Nephron progenitor cell (in vitro differentiated cells): ENCODE results near the gene SOAT2.

Source experiments
- DNase-seq: peaks from one replicate; pipeline ENCODE4 v3.0.0; 2021
- H3K27ac Mint-ChIP-seq: 2 replicates; pipeline ENCODE4 v1.8.0; 2021; ENCODE audit warnings: mild to moderate bottlenecking, moderate library complexity, mixed read lengths
- H3K27me3 Mint-ChIP-seq: 2 replicates; pipeline ENCODE4 v1.8.0; 2021; ENCODE audit warnings: mild to moderate bottlenecking, low read depth, mixed read lengths; ENCODE audit not compliant: poor library complexity
- H3K36me3 Mint-ChIP-seq: 2 replicates; pipeline ENCODE4 v1.8.0; 2021; ENCODE audit warnings: low read depth, mixed read lengths
- H3K4me1 Mint-ChIP-seq: 2 replicates; pipeline ENCODE4 v1.8.0; 2021; ENCODE audit warnings: mixed read lengths
- H3K4me3 Mint-ChIP-seq: 2 replicates; pipeline ENCODE4 v1.8.0; 2021; ENCODE audit warnings: mild to moderate bottlenecking, moderate library complexity, mixed read lengths
- H3K9me3 Mint-ChIP-seq: 2 replicates; pipeline ENCODE4 v1.8.0; 2021; ENCODE audit warnings: mild to moderate bottlenecking, moderate library complexity, mixed read lengths
- CTCF ChIP-seq: fragments of 200-600 bp; sonication (generic); IDR thresholded peaks from 2 replicates; pipeline ENCODE4 v1.5.0; 2021; ENCODE audit warnings: antibody characterized with exemption

Gene SOAT2

GRCh38 chr12:53169644-53170043 is 66.4 kb downstream of the SOAT2 start:
- Mint-ChIP-seq H3K36me3 (peaks cover 24% of the 10 kb centered on the region), H3K27ac (peak overlapping the region; percentile 11), H3K9me3 (peaks cover 3% of the 10 kb centered on the region), H3K4me3 (no peak overlapping the region), H3K4me1 (peaks cover 41% of the 10 kb centered on the region), H3K27me3 (peaks cover 9% of the 10 kb centered on the region)
- TF ChIP-seq CTCF = no peak
- DNase-seq = no peak

- H3K36me3 Mint-ChIP-seq = peaks cover 19% of the 10 kb centered on the region
- no peak for DNase-seq
- peaks cover 3% of the 10 kb centered on the region for H3K9me3 Mint-ChIP-seq
- peaks cover 47% of the 10 kb centered on the region for H3K4me1 Mint-ChIP-seq
- no peak overlapping the region for H3K4me3 Mint-ChIP-seq
- TF ChIP-seq CTCF = no peak
- H3K27ac Mint-ChIP-seq = peak overlapping the region; percentile 11
- H3K27me3 Mint-ChIP-seq = peaks cover 9% of the 10 kb centered on the region
These were observed 66.9 kb downstream of the SOAT2 start for GRCh38 chr12:53170215-53170614.

GRCh38 chr12:53170876-53171724 is 67.8 kb downstream of the SOAT2 start:
- peaks cover 12% of the 10 kb centered on the region for H3K36me3 Mint-ChIP-seq

GRCh38 chr12:53171725-53172329 is 68.5 kb downstream of the SOAT2 start:
- DNase-seq = no peak
- Mint-ChIP-seq H3K4me3 (peak overlapping the region; percentile 50), H3K36me3 (peaks cover 6% of the 10 kb centered on the region), H3K4me1 (peaks cover 55% of the 10 kb centered on the region), H3K27me3 (peaks cover 9% of the 10 kb centered on the region), H3K27ac (peak overlapping the region; percentile 88), H3K9me3 (no peaks in the 10 kb centered on the region)
- no peak for TF ChIP-seq CTCF

More at GRCh38 chr12:53170876-53171724, 67.8 kb downstream of the SOAT2 start:
- TF ChIP-seq CTCF = no peak
- H3K9me3 Mint-ChIP-seq = no peaks in the 10 kb centered on the region
- peak overlapping the region; percentile 88 for H3K27ac Mint-ChIP-seq
- peaks cover 9% of the 10 kb centered on the region for H3K27me3 Mint-ChIP-seq
- no peak for DNase-seq
- H3K4me3 Mint-ChIP-seq = peak overlapping the region; percentile 50
- peaks cover 55% of the 10 kb centered on the region for H3K4me1 Mint-ChIP-seq

GRCh38 chr12:53172352-53172751 is 69.1 kb downstream of the SOAT2 start:
- Mint-ChIP-seq H3K36me3 (peaks cover 1% of the 10 kb centered on the region), H3K27ac (peak overlapping the region; percentile 94), H3K4me1 (peaks cover 59% of the 10 kb centered on the region), H3K9me3 (no peaks in the 10 kb centered on the region), H3K4me3 (no peak overlapping the region), H3K27me3 (peaks cover 7% of the 10 kb centered on the region)
- DNase-seq = no peak
- TF ChIP-seq CTCF = no peak
